Measurements from ENCODE around the gene KHSRP.
A peak's percentile ranks its signal among the peaks of the same experiment; 100 is the strongest.
"Not testable (repeated sequence)": the region's sequence is repeated elsewhere in the genome, so short reads cannot be mapped to it uniquely, and the experiment has no call there.

Gene KHSRP

GRCh38 chr19:6417713-6418561, 6.7 kb downstream of the KHSRP start:
- no peak for DNase-seq

DNA sequence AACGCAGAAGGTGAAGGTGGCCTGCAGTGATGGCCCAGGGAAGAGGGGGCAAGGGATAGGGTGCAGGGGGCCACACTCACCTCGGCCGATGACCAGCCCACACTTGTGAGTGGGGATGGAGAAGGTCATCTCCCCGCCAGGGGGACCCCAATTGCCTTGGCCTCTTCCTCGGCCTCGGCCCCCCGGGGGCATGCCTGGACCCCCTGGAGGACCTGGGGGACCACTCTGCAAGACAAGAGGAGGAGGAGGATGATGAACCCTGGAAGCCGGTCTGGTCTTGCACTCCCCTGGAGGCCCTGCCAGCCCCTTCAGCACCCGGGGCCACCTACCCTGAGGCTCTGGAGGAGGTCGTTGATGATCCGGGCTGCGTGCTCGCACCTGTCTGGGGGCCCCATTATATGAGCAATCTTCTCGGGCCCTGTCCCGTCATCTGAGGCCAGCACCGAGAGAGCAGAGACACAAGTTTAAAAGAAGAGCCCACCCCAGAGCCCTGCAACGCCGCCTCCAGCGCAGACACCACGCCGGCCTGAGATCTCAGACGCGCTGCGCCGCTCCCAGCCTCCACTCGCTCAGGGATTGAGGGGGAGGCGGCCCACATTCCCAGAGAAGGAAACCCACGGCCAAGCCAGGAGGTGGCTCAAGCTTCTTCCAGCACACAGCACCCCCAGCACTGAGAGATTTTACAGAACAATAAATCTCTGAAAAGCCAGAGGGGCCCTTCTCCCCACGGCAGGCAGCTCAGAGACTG, 7.8 kb downstream of the KHSRP start:
- no peak for DNase-seq

DNA sequence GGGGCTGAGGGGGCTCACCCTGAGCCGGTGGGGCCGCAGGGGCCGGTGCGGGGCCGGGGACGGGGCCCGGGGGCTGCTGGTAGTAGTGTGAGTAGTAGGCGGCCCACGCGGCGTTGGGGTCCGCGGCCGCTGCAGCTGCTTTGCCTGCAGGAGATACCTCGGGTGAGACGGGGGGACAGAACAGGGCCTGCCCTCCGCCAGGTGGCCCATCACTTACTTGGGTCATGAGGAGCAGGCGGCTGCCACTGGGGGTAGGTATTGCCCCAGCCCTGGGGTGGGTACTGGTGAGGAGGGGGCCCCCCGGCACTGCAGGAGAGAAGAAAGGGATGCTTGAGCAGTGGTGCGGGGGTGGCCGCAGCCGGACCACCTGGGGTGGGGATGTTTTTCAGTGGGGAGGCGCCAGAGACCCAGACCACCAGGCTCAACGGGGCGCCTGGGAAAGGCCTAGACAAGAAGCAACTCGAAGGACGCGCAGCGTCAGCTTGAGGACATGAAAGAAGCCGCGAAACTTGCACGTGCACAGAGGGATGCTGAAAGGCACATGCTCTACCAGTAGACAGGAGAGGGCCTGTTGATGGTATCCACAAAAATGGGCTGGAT, 8.9 kb downstream of the KHSRP start:
- DNase-seq: no peak

- DNase-seq: no peak
These were observed 9.6 kb downstream of the KHSRP start for GRCh38 chr19:6414793-6415590.

DNA sequence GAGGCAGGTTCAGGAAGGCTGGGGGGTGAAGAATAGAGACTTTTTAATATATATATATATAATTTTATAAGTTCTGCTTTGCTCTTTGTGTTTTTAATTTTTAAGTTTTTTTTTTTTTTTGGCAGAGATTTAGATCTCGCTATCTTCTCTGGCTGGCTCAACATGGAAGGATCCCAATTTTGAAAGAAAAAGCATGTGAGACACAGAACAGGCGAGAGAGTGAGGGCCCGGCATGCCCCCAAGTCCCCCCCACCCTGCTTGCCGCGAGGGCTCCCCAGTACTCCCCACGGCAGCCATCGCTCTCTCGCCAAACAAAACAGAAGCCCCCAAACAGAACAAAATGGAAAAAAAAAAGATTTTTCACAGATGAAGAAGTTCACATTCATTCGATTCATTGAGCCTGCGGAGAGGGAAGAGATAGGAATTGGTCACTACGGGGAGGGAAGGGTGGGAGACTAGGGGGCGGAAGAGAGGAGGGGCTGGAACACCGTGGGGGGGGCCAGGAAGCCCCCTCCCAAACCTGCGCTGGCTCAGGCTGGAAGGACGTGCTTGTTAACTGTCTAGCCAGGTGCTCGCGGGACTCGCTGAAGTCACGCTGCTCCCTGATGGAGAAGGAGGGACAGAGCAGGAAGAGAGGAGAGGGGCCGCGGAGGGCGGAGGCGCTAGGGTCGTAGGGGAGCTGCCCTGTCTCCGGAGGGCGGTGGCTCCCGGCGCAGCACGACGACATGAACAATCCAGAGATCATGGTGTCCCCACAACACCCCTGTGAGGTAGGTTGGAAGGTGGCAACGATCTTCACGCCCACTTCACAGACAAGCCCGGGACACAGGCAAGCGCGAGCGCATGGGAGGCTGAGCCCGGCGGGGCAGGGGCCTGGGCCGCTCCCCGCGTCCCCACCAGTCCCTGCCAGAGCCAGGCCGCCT, 10.6 kb downstream of the KHSRP start:
- DNase-seq: no peak

GRCh38 chr19:6413291-6413690, 11.3 kb downstream of the KHSRP start:
- no peak for DNase-seq

DNA sequence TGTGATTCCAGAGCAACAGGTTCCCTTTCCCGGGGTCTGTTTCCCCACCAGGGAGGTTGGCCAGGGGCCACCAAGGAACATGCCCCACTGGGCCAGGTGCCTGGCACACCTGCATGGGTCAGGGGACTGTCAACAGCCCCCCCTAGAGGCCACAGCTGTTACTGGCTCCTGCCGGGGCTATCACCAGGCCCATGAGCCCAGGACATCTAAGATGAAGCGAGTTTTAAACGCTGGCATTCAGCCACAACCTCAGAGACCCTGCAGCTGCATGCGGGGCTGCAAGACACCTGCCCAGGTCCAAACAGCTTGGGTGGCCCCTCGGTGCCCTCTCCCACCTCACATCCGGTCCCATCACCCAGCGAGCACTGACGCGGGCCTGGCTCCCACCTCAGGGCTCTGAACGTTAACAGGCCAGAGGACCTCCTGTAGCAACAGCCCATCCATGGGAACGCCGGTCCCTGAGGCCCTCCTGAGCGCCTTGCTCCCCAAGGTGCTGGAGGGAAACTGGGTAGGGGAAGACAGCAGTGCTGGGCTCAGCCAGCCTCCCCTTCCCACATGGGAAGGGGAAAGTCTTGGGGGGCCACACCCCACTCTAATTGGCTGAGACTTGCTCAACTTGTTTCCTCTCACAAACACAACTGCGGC, 12.0 kb downstream of the KHSRP start:
- DNase-seq: no peak

GRCh38 chr19:6412061-6412446, 12.6 kb downstream of the KHSRP start:
- no peak for DNase-seq

DNA sequence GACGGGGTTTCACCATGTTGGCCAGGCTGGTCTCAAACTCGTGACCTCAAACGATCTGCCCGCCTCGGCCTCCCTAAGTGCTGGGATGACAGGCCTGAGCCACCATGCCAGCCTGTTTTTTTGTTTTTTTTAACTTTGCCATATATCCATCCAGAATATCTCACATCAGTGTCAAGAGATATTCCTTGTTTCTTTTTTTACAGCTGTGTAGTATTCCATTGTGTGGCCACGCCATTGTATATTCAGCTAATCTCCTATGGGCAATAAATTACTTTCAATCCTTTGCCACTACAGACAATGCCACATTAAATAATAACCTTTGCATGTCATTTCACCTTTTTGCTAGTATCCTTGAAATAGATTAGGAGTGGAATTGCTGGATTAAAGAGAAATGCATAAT, 15.3 kb downstream of the KHSRP start:
- no peak for DNase-seq

DNA sequence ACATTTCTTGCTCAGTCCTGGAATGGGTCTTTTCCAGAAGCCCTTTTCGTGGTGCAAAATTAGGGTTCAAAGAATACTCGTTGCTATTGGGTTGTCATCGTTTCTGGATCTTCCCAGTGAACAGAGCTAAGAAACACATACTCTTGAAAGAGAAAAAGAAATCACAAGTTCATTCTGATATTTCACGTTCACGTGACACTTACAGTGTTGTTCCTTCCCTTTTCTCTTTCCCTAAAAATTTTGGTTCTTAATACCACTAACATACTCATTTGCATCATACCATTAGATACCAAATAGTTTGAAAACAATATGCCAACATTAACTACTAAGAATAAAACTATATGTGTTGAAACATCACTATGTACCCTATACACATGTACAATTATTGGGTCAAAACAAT, 18.2 kb downstream of the KHSRP start:
- DNase-seq: no peak

DNA sequence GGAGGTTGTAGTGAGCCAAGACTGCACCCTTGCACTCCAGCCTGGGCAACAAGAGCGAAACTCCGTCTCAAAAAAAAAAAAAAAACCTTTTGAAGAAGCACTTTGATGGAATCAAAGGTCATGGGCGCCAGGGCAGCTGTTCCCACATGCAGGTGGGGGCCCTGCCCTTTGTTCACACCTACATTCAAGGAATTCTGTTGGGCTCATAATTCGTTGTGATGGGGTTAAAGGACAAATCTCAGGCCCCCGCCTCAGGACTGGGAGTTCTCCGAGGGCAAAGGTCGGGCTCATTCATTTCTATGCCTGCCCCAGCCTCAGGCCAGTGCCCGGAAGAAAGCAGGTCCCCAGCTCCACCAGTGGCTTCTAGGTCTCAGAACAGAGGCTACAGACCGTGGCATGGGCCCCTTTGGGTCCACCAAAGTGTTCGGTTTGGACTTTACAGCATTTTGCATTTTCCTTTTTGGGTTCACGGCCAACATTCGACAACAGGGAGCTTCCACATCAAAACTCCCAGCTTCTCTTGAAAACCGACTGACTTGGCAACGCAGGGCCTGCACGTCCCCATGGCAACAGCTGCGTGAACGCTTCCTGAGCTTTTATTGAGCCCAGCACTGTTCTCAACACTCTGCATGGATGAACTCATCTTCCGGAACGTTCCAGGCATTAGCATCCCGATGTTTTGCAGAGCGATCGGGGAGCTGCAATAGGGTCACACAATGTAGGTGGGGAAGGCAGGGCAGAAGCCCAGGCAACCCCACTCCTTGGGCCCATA, 21.6 kb downstream of the KHSRP start:
- no peak for DNase-seq

DNA sequence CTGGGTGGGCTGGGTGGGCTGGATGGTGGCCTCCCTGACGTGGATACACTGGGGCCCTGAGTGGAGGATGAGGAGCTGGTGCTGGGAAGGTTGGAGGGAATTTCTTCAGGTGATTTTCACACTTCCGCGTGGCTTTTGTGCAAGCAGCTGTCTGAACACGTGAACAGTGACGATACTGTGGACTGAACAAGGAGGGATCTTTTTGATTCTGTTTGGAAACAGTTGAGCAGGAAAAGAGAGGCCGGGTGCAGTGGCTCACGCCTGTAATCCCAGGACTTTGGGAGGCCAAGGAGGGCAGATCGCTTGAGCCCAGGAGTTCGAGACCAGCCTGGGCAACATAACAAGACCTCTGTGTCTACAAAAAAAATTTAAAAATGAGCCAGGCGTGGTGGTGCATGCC, 22.6 kb downstream of the KHSRP start:
- no peak for DNase-seq

GRCh38 chr19:6400062-6400944, 24.3 kb downstream of the KHSRP start:
- DNase-seq: not testable (repeated sequence)

GRCh38 chr19:6396305-6396704, 28.3 kb downstream of the KHSRP start:
- no peak for DNase-seq

DNA sequence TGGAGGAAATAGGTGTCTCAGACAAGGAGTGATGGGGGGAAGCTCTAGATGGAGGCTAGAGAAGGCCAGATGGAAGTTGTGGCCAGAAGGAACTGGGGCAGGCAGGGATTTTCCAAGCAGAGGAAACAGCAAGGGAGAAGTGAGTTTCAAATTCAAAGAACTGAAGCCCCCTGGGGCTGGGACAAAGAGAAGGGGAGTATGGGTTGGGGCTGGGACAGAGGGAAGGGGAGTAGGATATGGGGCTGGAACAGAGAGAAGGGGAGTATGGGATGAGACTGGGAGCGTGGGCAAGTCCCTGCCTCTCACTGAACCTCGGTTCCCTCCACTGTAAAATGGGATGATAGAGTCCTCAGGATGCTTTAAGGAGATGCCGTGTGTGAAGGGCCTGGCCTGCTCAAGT, 29.8 kb downstream of the KHSRP start:
- no peak for DNase-seq

- no peak for DNase-seq
These were observed 30.6 kb downstream of the KHSRP start for GRCh38 chr19:6393983-6394412.

GRCh38 chr19:6393074-6393982, 31.3 kb downstream of the KHSRP start, which contains the start of gene GTF2F1:
Gene GTF2F1, minus strand, starts transcription at chr19:6393164. Its CDS starts 169 bp downstream, at chr19:6392995.
- peak; percentile 84 for DNase-seq
